Measurements from ENCODE around the gene MPLKIP. TPM values are rescaled to one million over a fixed set of nuclear protein-coding genes. Genes with fewer than 3 reads are reported as not detected.

The MPLKIP gene
- total RNA-seq, 1 experiment from 2014 or later = 62.7 TPM

DNA sequence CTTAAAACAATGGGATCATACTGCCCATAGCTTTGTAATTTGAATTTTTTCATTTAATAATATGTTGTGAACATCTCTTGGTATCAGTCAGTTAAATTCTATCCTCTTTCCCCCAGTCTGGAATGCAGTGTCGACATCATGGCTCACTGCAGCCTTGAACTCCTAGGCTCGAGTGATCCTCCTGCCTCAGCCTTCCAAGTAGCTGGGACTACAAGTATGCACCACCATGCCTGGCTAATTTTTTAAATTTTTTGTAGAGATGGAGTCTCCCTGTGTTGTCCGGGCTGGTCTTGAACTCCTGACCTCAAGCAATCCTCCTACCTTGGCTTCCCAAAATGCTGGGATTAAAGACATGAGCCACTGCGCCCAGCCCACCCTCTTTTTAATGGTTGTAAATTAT is 34.6 kb downstream of the MPLKIP start:
- CTCF ChIA-PET = no interaction called here

DNA sequence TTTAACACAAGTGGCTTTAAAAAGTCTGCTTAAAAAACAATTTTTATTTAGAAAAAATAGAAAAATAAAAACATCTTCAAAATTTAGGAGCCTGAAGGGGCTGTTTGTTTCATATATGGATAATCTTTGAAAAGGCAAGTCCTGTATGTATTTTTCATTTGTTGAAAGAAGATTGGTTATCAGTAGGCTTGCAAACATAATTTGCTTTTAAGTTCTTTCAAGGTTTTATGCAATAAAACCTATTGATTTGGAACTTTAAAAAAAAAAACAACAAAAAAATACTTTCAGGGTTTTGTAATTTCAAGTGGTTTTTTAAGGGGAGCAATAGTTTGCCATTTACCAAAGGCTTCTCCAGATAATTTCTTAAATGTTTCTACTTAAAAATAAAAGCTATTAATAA is 35.6 kb downstream of the MPLKIP start:
- Mint-ChIP-seq H3K27ac (ENCODE audit: unreplicated experiment) (no peak overlapping the region), H3K36me3 (ENCODE audit: insufficient read depth, unreplicated experiment) (peaks cover 22% of the 10 kb centered on the region), H3K27me3 (ENCODE audit: unreplicated experiment) (no peaks in the 10 kb centered on the region), H3K4me1 (ENCODE audit: low read depth, unreplicated experiment) (no peaks in the 10 kb centered on the region), H3K9me3 (ENCODE audit: low read depth, unreplicated experiment) (no peaks in the 10 kb centered on the region), H3K4me3 (ENCODE audit: low read depth, unreplicated experiment) (no peak overlapping the region)
- TF ChIP-seq, protein P1, sequence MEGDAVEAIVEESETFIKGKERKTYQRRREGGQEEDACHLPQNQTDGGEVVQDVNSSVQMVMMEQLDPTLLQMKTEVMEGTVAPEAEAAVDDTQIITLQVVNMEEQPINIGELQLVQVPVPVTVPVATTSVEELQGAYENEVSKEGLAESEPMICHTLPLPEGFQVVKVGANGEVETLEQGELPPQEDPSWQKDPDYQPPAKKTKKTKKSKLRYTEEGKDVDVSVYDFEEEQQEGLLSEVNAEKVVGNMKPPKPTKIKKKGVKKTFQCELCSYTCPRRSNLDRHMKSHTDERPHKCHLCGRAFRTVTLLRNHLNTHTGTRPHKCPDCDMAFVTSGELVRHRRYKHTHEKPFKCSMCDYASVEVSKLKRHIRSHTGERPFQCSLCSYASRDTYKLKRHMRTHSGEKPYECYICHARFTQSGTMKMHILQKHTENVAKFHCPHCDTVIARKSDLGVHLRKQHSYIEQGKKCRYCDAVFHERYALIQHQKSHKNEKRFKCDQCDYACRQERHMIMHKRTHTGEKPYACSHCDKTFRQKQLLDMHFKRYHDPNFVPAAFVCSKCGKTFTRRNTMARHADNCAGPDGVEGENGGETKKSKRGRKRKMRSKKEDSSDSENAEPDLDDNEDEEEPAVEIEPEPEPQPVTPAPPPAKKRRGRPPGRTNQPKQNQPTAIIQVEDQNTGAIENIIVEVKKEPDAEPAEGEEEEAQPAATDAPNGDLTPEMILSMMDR (IDR thresholded peaks at IDR 0.05; ENCODE audit: unreplicated experiment) = no peak
- CTCF ChIA-PET = no interaction called here
- no TSS peak for BruUV-seq (replicated peaks)
- DNase-seq = no peak
- intact Hi-C loops (cut with micrococcal nuclease; ENCODE audit: unreplicated experiment) = no loop called here

More for the DNA sequence above, 34.6 kb downstream of the MPLKIP start:
- Mint-ChIP-seq H3K36me3 (ENCODE audit: insufficient read depth, unreplicated experiment) (peaks cover 12% of the 10 kb centered on the region), H3K4me1 (ENCODE audit: low read depth, unreplicated experiment) (no peaks in the 10 kb centered on the region), H3K4me3 (ENCODE audit: low read depth, unreplicated experiment) (no peak overlapping the region), H3K27ac (ENCODE audit: unreplicated experiment) (no peak overlapping the region), H3K9me3 (ENCODE audit: low read depth, unreplicated experiment) (no peaks in the 10 kb centered on the region), H3K27me3 (ENCODE audit: unreplicated experiment) (no peaks in the 10 kb centered on the region)
- DNase-seq = no peak
- TF ChIP-seq, protein P1 (IDR thresholded peaks at IDR 0.05; ENCODE audit: unreplicated experiment) = no peak
- intact Hi-C loops (cut with micrococcal nuclease; ENCODE audit: unreplicated experiment) = no loop called here
- BruUV-seq (replicated peaks) = no TSS peak

DNA sequence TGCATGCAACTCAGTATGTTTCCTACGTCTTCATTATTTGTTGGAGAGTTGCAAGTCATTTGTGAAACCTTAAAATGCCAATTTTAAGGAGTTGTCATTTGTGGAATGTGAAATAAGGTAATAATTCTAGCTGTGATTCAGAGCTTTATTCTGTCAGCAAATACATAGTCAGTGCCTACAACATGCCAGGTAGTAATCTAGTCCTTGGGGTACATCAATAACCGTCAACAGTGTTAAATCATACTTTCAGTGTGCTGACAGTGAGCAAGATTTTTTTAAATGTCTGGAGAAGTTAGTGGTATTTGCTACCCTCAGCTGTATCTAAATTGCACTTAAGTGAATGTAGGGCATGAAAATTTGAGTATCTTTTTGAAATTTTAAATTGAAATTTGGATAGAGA is 36.7 kb downstream of the MPLKIP start:
- Mint-ChIP-seq H3K27ac (ENCODE audit: unreplicated experiment) (no peak overlapping the region), H3K4me3 (ENCODE audit: low read depth, unreplicated experiment) (no peak overlapping the region)

DNA sequence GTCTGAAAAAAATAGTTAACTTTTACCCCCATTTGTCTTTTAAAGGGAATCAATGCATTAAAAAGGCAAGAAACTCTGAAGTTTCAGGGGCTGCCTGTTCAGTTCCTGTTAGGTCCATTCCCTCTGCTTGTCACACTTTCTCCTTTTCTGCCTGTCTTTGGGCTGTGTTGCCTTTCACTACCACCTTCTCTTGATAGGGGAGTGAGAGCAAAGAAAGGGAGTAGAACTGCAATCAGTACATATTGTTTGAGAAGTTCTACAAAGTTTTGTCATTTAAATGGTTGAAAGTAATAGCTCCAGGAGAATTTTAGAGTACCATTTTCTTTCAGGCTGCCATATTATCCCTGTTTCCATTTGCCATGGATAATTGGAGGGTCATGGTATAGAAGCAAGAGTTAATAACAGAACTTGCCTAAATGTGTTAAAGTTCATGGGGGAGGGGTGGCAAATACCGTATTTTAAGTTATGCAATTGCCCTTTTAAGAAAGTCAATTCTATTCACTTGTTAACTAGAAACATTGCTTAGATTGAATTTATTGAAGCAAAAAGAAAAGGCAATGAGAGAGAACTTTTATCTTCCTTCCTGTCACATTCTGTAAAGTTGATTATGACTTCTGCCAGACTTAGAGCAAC is 38.6 kb downstream of the MPLKIP start:
- Mint-ChIP-seq H3K4me3 (ENCODE audit: low read depth, unreplicated experiment) (no peak overlapping the region), H3K36me3 (ENCODE audit: insufficient read depth, unreplicated experiment) (peaks cover 43% of the 10 kb centered on the region), H3K27ac (ENCODE audit: unreplicated experiment) (no peak overlapping the region), H3K4me1 (ENCODE audit: low read depth, unreplicated experiment) (no peaks in the 10 kb centered on the region), H3K9me3 (ENCODE audit: low read depth, unreplicated experiment) (no peaks in the 10 kb centered on the region), H3K27me3 (ENCODE audit: unreplicated experiment) (no peaks in the 10 kb centered on the region)
- DNase-seq = no peak
- no TSS peak for BruUV-seq (replicated peaks)
- CTCF ChIA-PET = interaction anchor here (1.4 kb wide), 1 partner anchor 11 kb away, joined by 3 read pairs; no protein-coding TSS in a partner anchor
- TF ChIP-seq, protein P1 (IDR thresholded peaks at IDR 0.05; ENCODE audit: unreplicated experiment) = no peak
- intact Hi-C loops (cut with micrococcal nuclease; ENCODE audit: unreplicated experiment) = no loop called here

More for the DNA sequence above, 36.7 kb downstream of the MPLKIP start:
- CTCF ChIA-PET = interaction anchor here (0.7 kb wide), 1 partner anchor 701 kb away, joined by 3 read pairs; no protein-coding TSS in a partner anchor
- peaks cover 29% of the 10 kb centered on the region for H3K36me3 Mint-ChIP-seq (ENCODE audit: insufficient read depth, unreplicated experiment)
- DNase-seq = no peak
- TF ChIP-seq, protein P1 (IDR thresholded peaks at IDR 0.05; ENCODE audit: unreplicated experiment) = no peak
- H3K27me3 Mint-ChIP-seq (ENCODE audit: unreplicated experiment) = no peaks in the 10 kb centered on the region
- intact Hi-C loops (cut with micrococcal nuclease; ENCODE audit: unreplicated experiment) = no loop called here
- no peaks in the 10 kb centered on the region for H3K4me1 Mint-ChIP-seq (ENCODE audit: low read depth, unreplicated experiment)
- H3K9me3 Mint-ChIP-seq (ENCODE audit: low read depth, unreplicated experiment) = no peaks in the 10 kb centered on the region
- BruUV-seq (replicated peaks) = no TSS peak
